Calu3 (cell line): ENCODE data around the gene KIF2C. TPM values are rescaled to one million over a fixed set of nuclear protein-coding genes. Genes with fewer than 3 reads are reported as not detected.
"Not testable (repeated sequence)": the region's sequence is repeated elsewhere in the genome, so short reads cannot be mapped to it uniquely, and the experiment has no call there.

Experiments
- BruUV-seq: library from RNA; stranded (reverse); fragments of 400-500 nt; replicated peaks from 2 replicates; lab custom pipeline; 2021; lab: Mats Ljungman, UMichigan
- CTCF ChIA-PET: fragments of 300-600 bp; sonication (Branson Sonifier 250); formaldehyde crosslinking; loops from one replicate; lab custom pipeline; 2022; ENCODE audit warnings: antibody characterized with exemption; lab: Charles Lee
- DNase-seq: peaks from one replicate; pipeline ENCODE4 v3.0.0; 2022
- H3K27ac Mint-ChIP-seq: one replicate; pipeline ENCODE4 v1.8.0; 2022; ENCODE audit warnings: mixed read lengths; ENCODE audit not compliant: unreplicated experiment
- H3K27me3 Mint-ChIP-seq: one replicate; pipeline ENCODE4 v1.8.0; 2022; ENCODE audit warnings: mixed read lengths; ENCODE audit not compliant: unreplicated experiment
- H3K36me3 Mint-ChIP-seq: one replicate; pipeline ENCODE4 v1.8.0; 2022; ENCODE audit warnings: mild to moderate bottlenecking, moderate library complexity, mixed read lengths; ENCODE audit not compliant: insufficient read depth, unreplicated experiment
- H3K4me1 Mint-ChIP-seq: one replicate; pipeline ENCODE4 v1.8.0; 2022; ENCODE audit warnings: mild to moderate bottlenecking, low read depth, mixed read lengths; ENCODE audit not compliant: unreplicated experiment
- H3K4me3 Mint-ChIP-seq: one replicate; pipeline ENCODE4 v1.8.0; 2022; ENCODE audit warnings: mild to moderate bottlenecking, low read depth, moderate library complexity, mixed read lengths; ENCODE audit not compliant: unreplicated experiment
- H3K9me3 Mint-ChIP-seq: one replicate; pipeline ENCODE4 v1.8.0; 2022; ENCODE audit warnings: low read depth, mixed read lengths; ENCODE audit not compliant: unreplicated experiment
- intact Hi-C: fragments of 100-400 bp; cut with micrococcal nuclease; formaldehyde crosslinking; loops from one replicate; pipeline ENCODE4 v1.10.0; 2022; ENCODE audit not compliant: unreplicated experiment
- total RNA-seq: library from RNA; stranded (reverse); gene quantifications from 2 replicates; pipeline ENCODE4 v1.2.3, GENCODE V29; 2022
- TF ChIP-seq, protein P1 (sequence below): fragments of 200-600 bp; IDR thresholded peaks from one replicate; pipeline ENCODE4 v1.8.0; 2022; ENCODE audit warnings: antibody characterized with exemption; ENCODE audit not compliant: unreplicated experiment

Gene KIF2C
- total RNA-seq, 1 experiment from 2014 or later = 67.6 TPM

DNA sequence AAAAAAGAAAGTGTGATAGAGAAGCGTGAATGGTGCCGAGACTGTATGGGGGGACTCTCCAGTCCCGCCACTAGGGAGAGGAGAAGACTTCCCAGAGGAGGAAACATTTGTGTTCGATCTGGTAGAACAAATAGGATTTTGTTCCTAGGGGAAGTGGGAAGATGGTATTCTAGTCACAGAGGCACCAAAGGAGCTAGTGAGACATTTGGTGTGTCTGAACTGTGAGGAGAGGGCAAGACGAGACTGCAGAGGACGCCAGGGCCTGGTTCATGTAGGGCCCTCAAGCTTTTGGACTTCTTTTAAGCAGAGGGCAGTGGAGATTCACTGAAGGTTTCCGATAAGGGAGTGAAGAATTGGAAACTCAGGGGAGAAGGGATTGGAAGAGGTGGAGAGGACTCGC, 71.6 kb downstream of the KIF2C start:
- TF ChIP-seq, protein P1, sequence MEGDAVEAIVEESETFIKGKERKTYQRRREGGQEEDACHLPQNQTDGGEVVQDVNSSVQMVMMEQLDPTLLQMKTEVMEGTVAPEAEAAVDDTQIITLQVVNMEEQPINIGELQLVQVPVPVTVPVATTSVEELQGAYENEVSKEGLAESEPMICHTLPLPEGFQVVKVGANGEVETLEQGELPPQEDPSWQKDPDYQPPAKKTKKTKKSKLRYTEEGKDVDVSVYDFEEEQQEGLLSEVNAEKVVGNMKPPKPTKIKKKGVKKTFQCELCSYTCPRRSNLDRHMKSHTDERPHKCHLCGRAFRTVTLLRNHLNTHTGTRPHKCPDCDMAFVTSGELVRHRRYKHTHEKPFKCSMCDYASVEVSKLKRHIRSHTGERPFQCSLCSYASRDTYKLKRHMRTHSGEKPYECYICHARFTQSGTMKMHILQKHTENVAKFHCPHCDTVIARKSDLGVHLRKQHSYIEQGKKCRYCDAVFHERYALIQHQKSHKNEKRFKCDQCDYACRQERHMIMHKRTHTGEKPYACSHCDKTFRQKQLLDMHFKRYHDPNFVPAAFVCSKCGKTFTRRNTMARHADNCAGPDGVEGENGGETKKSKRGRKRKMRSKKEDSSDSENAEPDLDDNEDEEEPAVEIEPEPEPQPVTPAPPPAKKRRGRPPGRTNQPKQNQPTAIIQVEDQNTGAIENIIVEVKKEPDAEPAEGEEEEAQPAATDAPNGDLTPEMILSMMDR = no peak
- Mint-ChIP-seq H3K4me3 (no peak overlapping the region), H3K36me3 (peaks cover 42% of the 10 kb centered on the region), H3K27me3 (no peaks in the 10 kb centered on the region), H3K27ac (peak overlapping the region; percentile 2), H3K4me1 (peaks cover 42% of the 10 kb centered on the region), H3K9me3 (no peaks in the 10 kb centered on the region)
- DNase-seq = no peak
- intact Hi-C loops = no loop called here
- BruUV-seq = no TSS peak
- CTCF ChIA-PET = no interaction called here

DNA sequence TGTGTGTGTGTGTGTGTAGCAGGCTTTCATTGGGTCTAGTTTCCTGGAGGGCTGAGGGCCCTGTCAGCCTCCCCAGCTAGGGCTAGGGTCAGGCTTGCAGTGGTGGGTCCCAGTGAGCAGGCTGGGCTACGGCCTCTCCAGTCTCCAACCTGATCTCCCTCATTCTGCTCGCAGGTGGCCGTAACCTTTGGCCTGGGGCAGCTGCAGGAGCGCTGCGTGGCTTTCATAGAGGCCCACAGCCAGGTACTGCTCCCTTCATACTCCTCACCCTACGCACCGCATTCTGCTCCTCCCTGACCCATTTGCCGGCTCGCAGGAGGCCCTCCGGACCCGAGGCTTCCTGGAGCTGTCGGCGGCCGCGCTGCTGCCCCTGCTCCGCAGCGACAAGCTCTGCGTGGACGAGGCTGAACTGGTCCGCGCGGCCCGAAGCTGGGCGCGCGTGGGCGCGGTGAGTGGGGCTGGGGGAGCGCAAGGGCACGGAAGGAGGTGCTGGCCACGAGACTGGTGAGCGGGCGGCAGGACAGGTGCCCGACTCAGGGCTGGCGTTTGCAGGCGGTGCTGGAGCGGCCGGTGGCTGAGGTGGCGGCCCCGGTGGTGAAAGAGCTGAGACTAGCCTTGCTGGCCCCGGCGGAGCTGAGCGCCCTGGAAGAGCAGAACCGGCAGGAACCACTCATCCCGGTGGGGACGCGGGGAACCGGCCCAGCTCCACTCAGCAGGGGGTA, 73.3 kb downstream of the KIF2C start:
- CTCF ChIA-PET = no interaction called here
- BruUV-seq = no TSS peak
- H3K27me3 Mint-ChIP-seq = no peaks in the 10 kb centered on the region
- peaks cover 31% of the 10 kb centered on the region for H3K36me3 Mint-ChIP-seq
- intact Hi-C loops = no loop called here
- no peak for DNase-seq
- H3K4me1 Mint-ChIP-seq = peaks cover 38% of the 10 kb centered on the region
- H3K9me3 Mint-ChIP-seq = no peaks in the 10 kb centered on the region
- TF ChIP-seq, protein P1 = no peak
- no peak overlapping the region for H3K27ac Mint-ChIP-seq
- no peak overlapping the region for H3K4me3 Mint-ChIP-seq

DNA sequence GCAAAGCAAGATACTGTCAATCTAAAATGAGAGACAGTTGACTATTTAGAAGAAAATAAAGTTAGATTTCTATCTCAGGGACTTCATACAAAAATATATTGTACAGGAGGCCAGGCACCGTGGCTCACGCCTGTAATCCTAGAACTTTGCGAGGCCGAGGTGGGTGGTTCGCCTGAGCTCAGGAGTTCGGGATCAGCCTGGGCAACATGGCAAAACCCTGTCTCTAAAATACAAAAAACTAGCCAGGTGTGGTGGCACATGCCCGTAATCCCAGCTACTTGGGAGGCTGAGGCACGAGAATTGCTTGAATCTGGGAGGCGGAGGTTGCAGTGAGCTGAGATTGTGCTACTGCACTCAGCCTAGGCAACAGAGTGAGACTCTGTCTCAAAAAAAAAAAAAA, 76.3 kb downstream of the KIF2C start:
- H3K9me3 Mint-ChIP-seq, H3K27ac Mint-ChIP-seq, H3K4me3 Mint-ChIP-seq, CTCF ChIA-PET, H3K27me3 Mint-ChIP-seq, intact Hi-C loops, DNase-seq, BruUV-seq: not testable (repeated sequence)
- peaks cover 59% of the 10 kb centered on the region for H3K4me1 Mint-ChIP-seq
- peaks cover 37% of the 10 kb centered on the region for H3K36me3 Mint-ChIP-seq

DNA sequence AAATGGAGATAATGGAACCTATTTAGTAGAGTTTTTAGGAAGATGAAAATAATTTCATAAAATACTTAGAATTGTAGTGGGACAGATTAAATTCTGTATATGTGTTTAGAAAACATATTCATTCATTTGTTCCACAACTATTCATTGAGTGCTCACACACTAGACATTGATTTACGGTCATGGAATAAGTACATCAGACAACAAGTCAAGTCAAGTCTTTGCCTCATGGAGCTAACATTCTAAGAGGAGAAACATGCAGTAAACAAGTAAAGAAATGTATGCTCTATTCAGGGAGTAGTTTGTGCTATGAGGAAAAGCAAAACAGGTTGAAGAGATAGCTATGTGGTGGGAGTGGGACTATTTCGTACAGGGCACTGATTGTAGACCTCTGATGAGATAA, 77.7 kb downstream of the KIF2C start:
- Mint-ChIP-seq H3K27ac (peak overlapping the region; percentile 50), H3K36me3 (peaks cover 27% of the 10 kb centered on the region), H3K27me3 (no peaks in the 10 kb centered on the region), H3K4me1 (peaks cover 48% of the 10 kb centered on the region), H3K4me3 (peak overlapping the region; percentile 75), H3K9me3 (no peaks in the 10 kb centered on the region)
- CTCF ChIA-PET = interaction anchor here (1.2 kb wide), 1 partner anchor 17 kb away, joined by 3 read pairs; the partner anchor contains the start of gene PLK3
- TF ChIP-seq, protein P1 = no peak
- intact Hi-C loops = no loop called here
- BruUV-seq = no TSS peak
- no peak for DNase-seq

Other genes with a start within 250 kb of the KIF2C start
- gene TMEM53, start 65.4 kb upstream of the KIF2C start, total RNA-seq = 10.9 and 13.3 TPM in 2 replicates
- gene ARMH1, start 65.1 kb upstream of the KIF2C start, total RNA-seq = 4.7 and 5.8 TPM in 2 replicates
- gene RNU5D-1, start 8.7 kb upstream of the KIF2C start, total RNA-seq = not detected in 2 replicates
- 965 and 1,104 TPM in 2 replicates for gene RPS8, start 35.7 kb downstream of the KIF2C start, total RNA-seq
- gene BEST4, start 48.3 kb downstream of the KIF2C start, total RNA-seq = 0.40 TPM in 1 of 2 replicates, not detected in the other
- 15.6 and 17.8 TPM in 2 replicates for gene PLK3, start 60.5 kb downstream of the KIF2C start, total RNA-seq
- gene DYNLT4, start 67.5 kb downstream of the KIF2C start, total RNA-seq = 0.66 and 0.69 TPM in 2 replicates
- gene BTBD19, start 68.7 kb downstream of the KIF2C start, total RNA-seq = 5.2 and 5.9 TPM in 2 replicates
- gene PTCH2, start 103.4 kb downstream of the KIF2C start, total RNA-seq = 0.76 and 0.78 TPM in 2 replicates
- 23.5 and 24.1 TPM in 2 replicates for gene EIF2B3, start 246.8 kb downstream of the KIF2C start, total RNA-seq